Neural cell (in vitro differentiated cells): Measurements from ENCODE around the gene PDE3B. TPM values are rescaled to one million over a fixed set of nuclear protein-coding genes. Genes with fewer than 3 reads are reported as not detected.
"Not testable (repeated sequence)": the region's sequence is repeated elsewhere in the genome, so short reads cannot be mapped to it uniquely, and the experiment has no call there.

Experiments used
- H2AFZ ChIP-seq: fragments of 200-600, 300-800 bp; sonication (generic), shearing (Covaris generic); 2 replicates; pipeline ENCODE4 v1.6.0; 2014; ENCODE audit warnings: low read depth, mild to moderate bottlenecking, antibody characterized with exemption, low read length, moderate library complexity
- H3F3A ChIP-seq: fragments of 200-600 bp; shearing (Covaris generic); 2 replicates; pipeline ENCODE4 v1.6.1; 2016; ENCODE audit warnings: mild to moderate bottlenecking, moderate library complexity, mixed read lengths, antibody characterized with exemption, low read length; ENCODE audit not compliant: insufficient read depth, poor library complexity, severe bottlenecking
- H3K27ac ChIP-seq: fragments of 200-600, 300-800 bp; sonication (generic), shearing (Covaris generic); 2 replicates; pipeline ENCODE4 v1.5.1; 2014; ENCODE audit warnings: mild to moderate bottlenecking, low read length, moderate library complexity
- H3K27me3 ChIP-seq: fragments of 300-800, 200-600 bp; sonication (generic), shearing (Covaris generic); 2 replicates; pipeline ENCODE4 v1.6.0; 2014; ENCODE audit warnings: mild to moderate bottlenecking, low read depth, low read length, moderate library complexity; ENCODE audit not compliant: insufficient read depth
- H3K36me3 ChIP-seq: fragments of 300-800, 200-600 bp; sonication (generic), shearing (Covaris generic); 2 replicates; pipeline ENCODE4 v1.5.1; 2014; ENCODE audit warnings: mild to moderate bottlenecking, antibody characterized with exemption, low read length, moderate library complexity; ENCODE audit not compliant: insufficient read depth
- H3K4me2 ChIP-seq: fragments of 300-800, 200-600 bp; sonication (generic), shearing (Covaris generic); 2 replicates; pipeline ENCODE4 v1.6.0; 2014; ENCODE audit warnings: mild to moderate bottlenecking, low read length
- H3K4me3 ChIP-seq: fragments of 300-800, 200-600 bp; sonication (generic), shearing (Covaris generic); 2 replicates; pipeline ENCODE4 v1.5.1; 2014; ENCODE audit warnings: mild to moderate bottlenecking, low read length, moderate library complexity
- H3K79me2 ChIP-seq: fragments of 200-600 bp; shearing (Covaris generic); replicated peaks from 2 replicates; pipeline ENCODE4 v1.6.0; 2014; ENCODE audit warnings: mild to moderate bottlenecking, low read length, moderate library complexity; ENCODE audit not compliant: insufficient read depth
- H3K9ac ChIP-seq: fragments of 300-800, 200-600 bp; sonication (generic), shearing (Covaris generic); 2 replicates; pipeline ENCODE4 v1.6.1; 2016; ENCODE audit warnings: mild to moderate bottlenecking, low read length, mixed read lengths
- H3K9me2 ChIP-seq: fragments of 200-600 bp; shearing (Covaris generic); 2 replicates; pipeline ENCODE4 v1.6.1; 2016; ENCODE audit warnings: mild to moderate bottlenecking, low read length, mixed read lengths; ENCODE audit not compliant: insufficient read depth
- H3K9me3 ChIP-seq: fragments of 200-600, 300-800 bp; sonication (generic), shearing (Covaris generic); 2 replicates; pipeline ENCODE4 v1.6.1; 2016; ENCODE audit warnings: mild to moderate bottlenecking, mixed run types, low read length, moderate library complexity, mixed read lengths
- H4K20me1 ChIP-seq: fragments of 200-600 bp; shearing (Covaris generic); 2 replicates; pipeline ENCODE4 v1.6.1; 2016; ENCODE audit warnings: mild to moderate bottlenecking, mixed run types; ENCODE audit not compliant: insufficient read depth
- EP300 ChIP-seq: fragments of 450-650 bp; conservative IDR thresholded peaks from 2 replicates; pipeline ENCODE4 v1.6.1; 2014; ENCODE audit warnings: antibody characterized with exemption, mild to moderate bottlenecking, moderate library complexity; ENCODE audit not compliant: poor library complexity, severe bottlenecking
- EZH2 ChIP-seq: fragments of 200-600, 300-800 bp; shearing (Covaris generic), sonication (generic); IDR thresholded peaks from 2 replicates; pipeline ENCODE4 v1.6.1; 2014; ENCODE audit warnings: antibody characterized with exemption, low read length, borderline replicate concordance, mild to moderate bottlenecking; ENCODE audit not compliant: insufficient read depth, poor library complexity, severe bottlenecking
- MXI1 ChIP-seq: fragments of 450-650 bp; conservative IDR thresholded peaks from 2 replicates; pipeline ENCODE4 v1.6.1; 2014; ENCODE audit warnings: antibody characterized with exemption, mild to moderate bottlenecking; ENCODE audit not compliant: poor library complexity, severe bottlenecking
- POLR2AphosphoS5 ChIP-seq: IDR thresholded peaks from 2 replicates; pipeline ENCODE4 v1.6.1; 2012
- RAD21 ChIP-seq: fragments of 450-650 bp; conservative IDR thresholded peaks from 2 replicates; pipeline ENCODE4 v1.6.1; 2014; ENCODE audit warnings: antibody characterized with exemption, mild to moderate bottlenecking, moderate library complexity
- REST ChIP-seq: IDR thresholded peaks from 2 replicates; pipeline ENCODE4 v1.6.1; 2012; ENCODE audit warnings: borderline replicate concordance
- SMC3 ChIP-seq: fragments of 450-650 bp; conservative IDR thresholded peaks from 2 replicates; pipeline ENCODE4 v1.6.1; 2014; ENCODE audit warnings: antibody characterized with exemption, mild to moderate bottlenecking, moderate library complexity; ENCODE audit not compliant: poor library complexity
- TAF1 ChIP-seq: IDR thresholded peaks from 2 replicates; pipeline ENCODE4 v1.6.1; 2012; ENCODE audit warnings: low read depth
- polyA plus RNA-seq: library from polyadenylated mRNA; depleted of rRNA; stranded (reverse); fragments of >200 nt; gene quantifications from 2 replicates; pipeline ENCODE4 v1.2.3, GENCODE V29; 2014
- TF ChIP-seq, protein P1 (sequence below): fragments of 450-650 bp; IDR thresholded peaks from 2 replicates; pipeline ENCODE4 v1.5.1; 2014; ENCODE audit warnings: antibody characterized with exemption, mild to moderate bottlenecking, moderate library complexity; ENCODE audit not compliant: poor library complexity, severe bottlenecking

The PDE3B gene
- polyA plus RNA-seq, 1 donor from 2014 or later, result 13.8 TPM

GRCh38 chr11:14727746-14728145 lies 84.1 kb downstream of the PDE3B start:
- H3K79me2 ChIP-seq, result no peaks in the 10 kb centered on the region
- TF ChIP-seq RAD21 (no peak), MXI1 (no peak), EP300 (no peak), SMC3 (no peak)
- TF ChIP-seq, protein P1, sequence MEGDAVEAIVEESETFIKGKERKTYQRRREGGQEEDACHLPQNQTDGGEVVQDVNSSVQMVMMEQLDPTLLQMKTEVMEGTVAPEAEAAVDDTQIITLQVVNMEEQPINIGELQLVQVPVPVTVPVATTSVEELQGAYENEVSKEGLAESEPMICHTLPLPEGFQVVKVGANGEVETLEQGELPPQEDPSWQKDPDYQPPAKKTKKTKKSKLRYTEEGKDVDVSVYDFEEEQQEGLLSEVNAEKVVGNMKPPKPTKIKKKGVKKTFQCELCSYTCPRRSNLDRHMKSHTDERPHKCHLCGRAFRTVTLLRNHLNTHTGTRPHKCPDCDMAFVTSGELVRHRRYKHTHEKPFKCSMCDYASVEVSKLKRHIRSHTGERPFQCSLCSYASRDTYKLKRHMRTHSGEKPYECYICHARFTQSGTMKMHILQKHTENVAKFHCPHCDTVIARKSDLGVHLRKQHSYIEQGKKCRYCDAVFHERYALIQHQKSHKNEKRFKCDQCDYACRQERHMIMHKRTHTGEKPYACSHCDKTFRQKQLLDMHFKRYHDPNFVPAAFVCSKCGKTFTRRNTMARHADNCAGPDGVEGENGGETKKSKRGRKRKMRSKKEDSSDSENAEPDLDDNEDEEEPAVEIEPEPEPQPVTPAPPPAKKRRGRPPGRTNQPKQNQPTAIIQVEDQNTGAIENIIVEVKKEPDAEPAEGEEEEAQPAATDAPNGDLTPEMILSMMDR, result no peak
- no peaks in the 10 kb centered on the region for H3F3A ChIP-seq
- no peak overlapping the region for H3K9ac ChIP-seq
- no peak overlapping the region for H3K27ac ChIP-seq
- no peak overlapping the region for H3K4me3 ChIP-seq
- H3K4me2 ChIP-seq, result no peak overlapping the region
- H3K9me3 ChIP-seq, result no peaks in the 10 kb centered on the region
- no peaks in the 10 kb centered on the region for H3K9me2 ChIP-seq
- H3K27me3 ChIP-seq, result no peaks in the 10 kb centered on the region
- H4K20me1 ChIP-seq, result no peaks in the 10 kb centered on the region
- no peak overlapping the region for H2AFZ ChIP-seq
- H3K36me3 ChIP-seq, result no peaks in the 10 kb centered on the region

DNA sequence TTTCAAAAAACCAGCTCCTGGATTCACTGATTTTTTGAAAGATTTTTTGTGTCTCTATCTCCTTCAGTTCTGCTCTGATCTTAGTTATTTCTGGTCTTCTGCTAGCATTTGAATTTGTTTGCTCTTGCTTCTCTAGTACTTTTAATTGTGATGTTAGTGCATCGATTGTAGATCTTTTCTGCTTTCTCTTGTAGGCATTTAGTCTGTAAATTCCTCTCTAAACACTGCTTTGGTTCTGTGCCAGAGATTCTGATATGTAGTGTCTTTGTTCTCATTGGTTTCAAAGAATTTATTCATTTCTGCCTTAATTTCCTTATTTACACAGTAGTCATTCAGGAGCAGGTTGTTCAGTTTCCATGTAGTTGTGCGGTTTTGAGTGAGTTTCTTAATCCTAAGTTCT lies 96.9 kb downstream of the PDE3B start:
- H3K79me2 ChIP-seq, H3K9me3 ChIP-seq, H3K9ac ChIP-seq, H3K9me2 ChIP-seq, H3K4me2 ChIP-seq, H3K27ac ChIP-seq, H2AFZ ChIP-seq, H3F3A ChIP-seq, H4K20me1 ChIP-seq, H3K27me3 ChIP-seq, H3K36me3 ChIP-seq, H3K4me3 ChIP-seq: not testable (repeated sequence)

- Histone ChIP-seq H3K9ac (no peak overlapping the region), H3K4me2 (no peak overlapping the region), H4K20me1 (no peaks in the 10 kb centered on the region), H3K4me3 (no peak overlapping the region), H3F3A (no peaks in the 10 kb centered on the region), H3K79me2 (no peaks in the 10 kb centered on the region), H3K36me3 (no peaks in the 10 kb centered on the region), H3K9me2 (no peaks in the 10 kb centered on the region), H2AFZ (no peak overlapping the region), H3K9me3 (no peaks in the 10 kb centered on the region), H3K27ac (no peak overlapping the region), H3K27me3 (no peaks in the 10 kb centered on the region)
- TF ChIP-seq, protein P1, result no peak
- TF ChIP-seq EZH2 (no peak), RAD21 (no peak), TAF1 (no peak), MXI1 (no peak), REST (no peak), SMC3 (no peak), EP300 (no peak), POLR2AphosphoS5 (no peak)
Measured at GRCh38 chr11:14741195-14741594, 97.6 kb downstream of the PDE3B start.
